Uterus (tissue), 4 donors: ENCODE results near the gene MAJIN. TPM values are rescaled to one million over a fixed set of nuclear protein-coding genes. Genes with fewer than 3 reads are reported as not detected.

ENCODE experiments used
- DNase-seq, 2 donors: peaks; one replicate each; pipeline ENCODE4 v3.0.0-alpha.2; 2019 to 2020
- H3K27ac ChIP-seq, 2 donors: fragments of 200-600 bp; sonication (generic); 1 replicate in 1 of 2; 2 replicates in 1 of 2; pipeline ENCODE4 v1.5.1; 2016 to 2018
- H3K27me3 ChIP-seq, 2 donors: fragments of 200-600 bp; sonication (generic); one replicate each; pipeline ENCODE4 v1.5.1; 2018 to 2019; ENCODE audit warnings: control low read depth in 1 of 2
- H3K36me3 ChIP-seq, 2 donors: fragments of 200-600 bp; sonication (generic); one replicate each; pipeline ENCODE4 v1.5.1; 2019; ENCODE audit warnings: control low read depth in 1 of 2
- H3K4me1 ChIP-seq, 2 donors: fragments of 200-600 bp; sonication (generic); one replicate each; pipeline ENCODE4 v1.5.1; 2018 to 2019; ENCODE audit warnings: control low read depth in 1 of 2
- H3K4me3 ChIP-seq, 2 donors: fragments of 200-600 bp; sonication (generic); 1 replicate in 1 of 2; 2 replicates in 1 of 2; pipeline ENCODE4 v1.5.1; 2018 to 2019; ENCODE audit warnings: mild to moderate bottlenecking in 1 of 2
- H3K9me3 ChIP-seq, 2 donors: fragments of 200-600 bp; sonication (generic); one replicate each; pipeline ENCODE4 v1.5.1; 2019; ENCODE audit warnings: control low read depth in 1 of 2
- POLR2A ChIP-seq, 2 donors: fragments of 450-650 bp; IDR thresholded peaks; one replicate each; pipeline ENCODE4 v1.6.1; 2016; ENCODE audit warnings: antibody characterized with exemption in 2 of 2, mild to moderate bottlenecking in 1 of 2, moderate library complexity in 1 of 2
- intact Hi-C: fragments of 100-400 bp; cut with DNase I; formaldehyde crosslinking; loops from one replicate; pipeline ENCODE4 v1.15.1; 2023; ENCODE audit warnings: low total_unique reads
- total RNA-seq, 4 donors: library from RNA; depleted of rRNA in 3 of 4; stranded (reverse); fragments of >200 nt in 3 of 4; gene quantifications; one replicate each; pipeline versions ENCODE4 v1.1.0 to v1.2.4, GENCODE V29; 2014 to 2023
- TF ChIP-seq, protein P1 (sequence below), 4 experiments: fragments of 200-600 bp in 2 of 4; fragments of 450-650 bp in 2 of 4; sonication (generic) in 2 of 4; IDR thresholded peaks; one replicate each; pipeline ENCODE4 v1.5.1; 2016 to 2019; ENCODE audit warnings: antibody characterized with exemption in 4 of 4, mild to moderate bottlenecking in 2 of 4, moderate library complexity in 1 of 4
- donor health status: DM: yes; HTN: yes; CAD: no.

The MAJIN gene
- total RNA-seq, 4 donors from 2014 or later = under 0.01 TPM; not detected in 3

DNA sequence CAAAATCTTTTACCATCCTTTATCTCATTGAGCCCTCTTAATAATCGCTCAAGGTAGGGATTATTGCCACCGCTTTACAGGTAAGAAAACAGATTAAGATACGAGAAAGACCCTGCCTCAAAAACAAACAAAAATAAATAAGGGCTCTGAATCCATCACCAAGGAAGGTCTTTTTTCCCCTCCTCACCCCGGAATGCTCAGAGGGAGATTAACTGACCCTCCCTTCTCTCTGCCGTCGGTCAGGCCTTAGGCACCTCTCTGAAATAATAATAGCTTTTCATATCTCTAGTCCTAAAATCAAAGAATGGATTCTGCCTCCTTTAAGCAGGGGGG lies 54.3 kb downstream of the MAJIN start:
- TF ChIP-seq POLR2A (IDR thresholded peaks at IDR 0.05) = no peak
- TF ChIP-seq, protein P1, sequence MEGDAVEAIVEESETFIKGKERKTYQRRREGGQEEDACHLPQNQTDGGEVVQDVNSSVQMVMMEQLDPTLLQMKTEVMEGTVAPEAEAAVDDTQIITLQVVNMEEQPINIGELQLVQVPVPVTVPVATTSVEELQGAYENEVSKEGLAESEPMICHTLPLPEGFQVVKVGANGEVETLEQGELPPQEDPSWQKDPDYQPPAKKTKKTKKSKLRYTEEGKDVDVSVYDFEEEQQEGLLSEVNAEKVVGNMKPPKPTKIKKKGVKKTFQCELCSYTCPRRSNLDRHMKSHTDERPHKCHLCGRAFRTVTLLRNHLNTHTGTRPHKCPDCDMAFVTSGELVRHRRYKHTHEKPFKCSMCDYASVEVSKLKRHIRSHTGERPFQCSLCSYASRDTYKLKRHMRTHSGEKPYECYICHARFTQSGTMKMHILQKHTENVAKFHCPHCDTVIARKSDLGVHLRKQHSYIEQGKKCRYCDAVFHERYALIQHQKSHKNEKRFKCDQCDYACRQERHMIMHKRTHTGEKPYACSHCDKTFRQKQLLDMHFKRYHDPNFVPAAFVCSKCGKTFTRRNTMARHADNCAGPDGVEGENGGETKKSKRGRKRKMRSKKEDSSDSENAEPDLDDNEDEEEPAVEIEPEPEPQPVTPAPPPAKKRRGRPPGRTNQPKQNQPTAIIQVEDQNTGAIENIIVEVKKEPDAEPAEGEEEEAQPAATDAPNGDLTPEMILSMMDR (IDR thresholded peaks at IDR 0.05) = no peak
- Histone ChIP-seq H3K27ac (peak overlapping the region; percentile 87 to 95), H3K36me3 (no peaks in the 10 kb centered on the region), H3K27me3 (no peaks in the 10 kb centered on the region), H3K4me1 (no peaks in the 10 kb centered on the region), H3K4me3 (peak overlapping the region; percentile 45 to 81), H3K9me3 (no peaks in the 10 kb centered on the region)
- DNase-seq = no peak
- intact Hi-C loops = no loop called here

- H3K4me1 ChIP-seq = no peaks in the 10 kb centered on the region
- intact Hi-C loops = no loop called here
Measured at GRCh38 chr11:64916775-64917662, 54.9 kb downstream of the MAJIN start, which contains the start of gene ATG2A. Gene ATG2A (minus strand): TSS chr11:64917209. CDS start chr11:64917135, 74 bp downstream.

DNA sequence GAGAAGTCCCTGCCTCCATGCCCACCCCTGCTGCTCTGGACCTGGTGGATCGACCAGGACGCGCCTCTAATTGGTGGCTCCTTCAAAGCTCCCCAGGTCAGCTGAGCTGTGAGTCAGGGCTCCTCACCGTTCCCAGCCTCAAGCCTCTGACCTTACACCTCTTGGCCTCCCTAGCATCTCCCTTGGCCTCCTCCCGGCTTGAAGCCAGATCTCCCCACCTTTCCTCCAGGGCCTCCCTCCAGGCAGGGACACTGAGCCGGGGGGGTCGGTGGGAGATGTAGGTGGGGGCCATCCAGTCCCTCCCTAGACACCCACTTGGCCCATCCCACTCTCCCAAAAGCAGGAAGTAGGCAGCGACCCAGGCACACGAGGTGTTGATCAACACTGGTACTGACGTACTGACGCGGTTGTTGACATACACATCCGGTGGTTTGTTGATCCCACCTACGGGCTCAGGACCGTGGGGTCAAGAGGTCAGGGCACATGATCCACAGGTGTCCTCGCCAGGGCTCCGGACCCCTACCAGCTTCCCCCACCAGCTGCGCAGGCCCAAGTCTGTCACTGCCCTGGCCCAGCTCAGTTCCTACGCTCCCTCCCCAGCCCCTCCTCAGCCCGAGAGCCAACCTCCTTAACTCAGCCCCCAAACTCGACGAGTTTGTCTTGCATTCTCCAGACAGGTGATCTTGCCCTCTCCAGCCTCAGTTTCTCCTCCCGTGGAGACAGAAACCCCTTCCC lies 55.7 kb downstream of the MAJIN start:
- no peaks in the 10 kb centered on the region for H3K36me3 ChIP-seq
- TF ChIP-seq POLR2A (IDR thresholded peaks at IDR 0.05) = no peak
- TF ChIP-seq, protein P1 (IDR thresholded peaks at IDR 0.05) = no peak
- intact Hi-C loops = no loop called here
- H3K4me1 ChIP-seq = no peaks in the 10 kb centered on the region
- no peaks in the 10 kb centered on the region for H3K9me3 ChIP-seq
- peak overlapping the region; percentile 69 to 87 for H3K27ac ChIP-seq
- H3K4me3 ChIP-seq = peak overlapping the region; percentile 81 to 85
- DNase-seq = peak; percentile 48 to 60
- H3K27me3 ChIP-seq = no peaks in the 10 kb centered on the region

More at GRCh38 chr11:64916775-64917662, 54.9 kb downstream of the MAJIN start, which contains the start of gene ATG2A:
- peak; percentile 79 to 88 for TF ChIP-seq POLR2A (IDR thresholded peaks at IDR 0.05)
- TF ChIP-seq, protein P1 (IDR thresholded peaks at IDR 0.05) = peak in 2 of 4 experiments; percentile 16 to 40
- DNase-seq = peak; percentile 99
- Histone ChIP-seq H3K27me3 (no peaks in the 10 kb centered on the region), H3K9me3 (no peaks in the 10 kb centered on the region), H3K36me3 (no peaks in the 10 kb centered on the region), H3K27ac (peak within 1 kb of the TSS; percentile 87 to 95), H3K4me3 (peak within 1 kb of the TSS; percentile 81 to 85)

GRCh38 chr11:64915376-64915887 lies 56.5 kb downstream of the MAJIN start:
- Histone ChIP-seq H3K4me3 (peak overlapping the region in 1 of 2 donors; percentile 85), H3K27ac (peak overlapping the region; percentile 69 to 87), H3K27me3 (no peaks in the 10 kb centered on the region), H3K9me3 (no peaks in the 10 kb centered on the region), H3K4me1 (no peaks in the 10 kb centered on the region), H3K36me3 (no peaks in the 10 kb centered on the region)
- TF ChIP-seq POLR2A (IDR thresholded peaks at IDR 0.05) = no peak
- TF ChIP-seq, protein P1 (IDR thresholded peaks at IDR 0.05) = no peak
- no peak for DNase-seq
- intact Hi-C loops = no loop called here
